Panc1 (cell line): ENCODE data around the gene IQCH.

Experiments used
- CTCF ChIP-seq: fragments of 450-650 bp; IDR thresholded peaks from 2 replicates; pipeline ENCODE4 v1.5.1; 2017; ENCODE audit warnings: mild to moderate bottlenecking
- SIN3A ChIP-seq: IDR thresholded peaks from 2 replicates; pipeline ENCODE4 v1.6.1; 2012; ENCODE audit warnings: low read depth, mild to moderate bottlenecking, low read length, moderate library complexity, borderline replicate concordance; ENCODE audit not compliant: insufficient read depth
- TCF7L2 ChIP-seq: IDR thresholded peaks from 2 replicates; pipeline ENCODE4 v1.6.1; 2011; ENCODE audit warnings: mild to moderate bottlenecking, low read depth, low read length, inconsistent platforms

- no peak for TF ChIP-seq CTCF
- no peak for TF ChIP-seq TCF7L2
- TF ChIP-seq SIN3A = no peak
Observed at GRCh38 chr15:67242708-67243111, 11.9 kb upstream of the IQCH start.
